HepG2 (cell line): ENCODE results near the gene COMMD8. TPM values are rescaled to one million over a fixed set of nuclear protein-coding genes. Genes with fewer than 3 reads are reported as not detected.

Source experiments
- ATAC-seq: fragments of 200-7000 bp; cut with Tn5 transposase; 3 replicates; pipeline ENCODE4 v1.9.1; 2020; ENCODE audit warnings: mild to moderate bottlenecking, moderate library complexity
- BruUV-seq: library from RNA; stranded (reverse); fragments of 400-500 nt; replicated peaks from 2 replicates; lab custom pipeline; 2021; lab: Mats Ljungman, UMichigan
- CTCF ChIA-PET: fragments of 300-600 bp; formaldehyde crosslinking; extraction: SDS; loops from one replicate; lab custom pipeline; 2021; ENCODE audit warnings: low total read pairs, inconsistent platforms, low intra/inter-chr PET ratio; lab: Yijun Ruan, JAX
- POLR2A ChIA-PET: fragments of 350-600 bp; sonication (Branson Sonifier 250); formaldehyde crosslinking; loops from one replicate; lab custom pipeline; 2020; ENCODE audit warnings: antibody characterized with exemption, inconsistent platforms; lab: Yijun Ruan, JAX
- DNase-seq: peaks from one replicate; pipeline ENCODE4 v3.0.0-alpha.2; 2015; ENCODE audit warnings: low spot score
- FAIRE-seq: peaks from 3 replicates; lab custom pipeline; 2011; peaks lifted over from hg19 to GRCh38; lab: Jason Lieb, UNC
- H2AFZ ChIP-seq: one replicate; pipeline ENCODE4 v1.6.1; 2011; ENCODE audit warnings: low read length, inconsistent platforms
- H3K27ac ChIP-seq: fragments of 300-600 bp; 3 replicates; pipeline ENCODE4 v1.8.0; 2011; ENCODE audit warnings: mixed run types, mild to moderate bottlenecking, mixed read lengths, low read length, inconsistent platforms; ENCODE audit not compliant: insufficient read depth; ENCODE audit errors: extremely low read length
- H3K27me3 ChIP-seq, 2 experiments: fragments of 200-600 bp in 1 of 2; 2 replicates in 1 of 2; 3 replicates in 1 of 2; pipeline versions ENCODE4 v1.6.0 to v1.8.0; 2011; ENCODE audit warnings: low read length in 2 of 2, mild to moderate bottlenecking in 2 of 2, moderate library complexity in 2 of 2, inconsistent platforms in 1 of 2; ENCODE audit not compliant: insufficient read depth in 2 of 2, control insufficient read depth in 1 of 2
- H3K36me3 ChIP-seq, 2 experiments: fragments of 200-600 bp in 1 of 2; replicated peaks in 1 of 2; 2 replicates in 1 of 2; 3 replicates in 1 of 2; pipeline versions ENCODE4 v1.5.1 to v1.8.0; 2011; ENCODE audit warnings: low read length in 2 of 2, inconsistent platforms in 1 of 2; ENCODE audit not compliant: insufficient read depth in 2 of 2, control insufficient read depth in 1 of 2
- H3K4me1 ChIP-seq: 2 replicates; pipeline ENCODE4 v1.5.1; 2012; ENCODE audit warnings: low read length, inconsistent platforms; ENCODE audit not compliant: insufficient read depth
- H3K4me2 ChIP-seq: 2 replicates; pipeline ENCODE4 v1.6.0; 2011; ENCODE audit warnings: low read depth, low read length, inconsistent platforms
- H3K4me3 ChIP-seq, 3 experiments: fragments of 200-600 bp in 1 of 3; sonication (generic), shearing (Covaris generic) in 1 of 3; replicated peaks in 1 of 3; 2 replicates each; pipeline ENCODE4 v1.5.1; 2011 to 2016; ENCODE audit warnings: low read length in 3 of 3, inconsistent platforms in 2 of 3, low read depth in 2 of 3, mild to moderate bottlenecking in 2 of 3, control low read depth in 1 of 3, mixed read lengths in 1 of 3; ENCODE audit not compliant: insufficient read depth in 1 of 3
- H3K79me2 ChIP-seq: one replicate; pipeline ENCODE4 v1.6.1; 2011; ENCODE audit warnings: low read length, inconsistent platforms; ENCODE audit not compliant: insufficient read depth
- H3K9ac ChIP-seq: 2 replicates; pipeline ENCODE4 v1.6.0; 2011; ENCODE audit warnings: mild to moderate bottlenecking, low read depth, low read length, inconsistent platforms; ENCODE audit not compliant: insufficient read depth
- H3K9me3 ChIP-seq: 2 replicates; pipeline ENCODE4 v1.5.1; 2012; ENCODE audit warnings: mild to moderate bottlenecking, low read length
- H4K20me1 ChIP-seq: 2 replicates; pipeline ENCODE4 v1.6.0; 2011; ENCODE audit warnings: inconsistent platforms, mild to moderate bottlenecking, low read length, moderate library complexity; ENCODE audit not compliant: insufficient read depth
- EP300 ChIP-seq, 3 experiments: sonication (generic) in 1 of 3; formaldehyde crosslinking in 1 of 3; IDR thresholded peaks; 2 replicates each; pipeline versions ENCODE4 v1.5.1 to v1.6.1; 2011 to 2020; ENCODE audit warnings: low read depth in 2 of 3, low read length in 2 of 3, borderline replicate concordance in 1 of 3, improper control_type of control experiment in 1 of 3, mild to moderate bottlenecking in 1 of 3, missing genetic modification reagents in 1 of 3, moderate library complexity in 1 of 3
- SOX13 ChIP-seq, 3 experiments: fragments of 450-650 bp in 1 of 3; sonication (generic) in 1 of 3; formaldehyde crosslinking in 1 of 3; IDR thresholded peaks in 2 of 3; conservative IDR thresholded peaks in 1 of 3; 2 replicates each; pipeline versions ENCODE4 v1.5.0 to v1.6.1; 2016 to 2020; ENCODE audit warnings: antibody characterized with exemption in 1 of 3, mild to moderate bottlenecking in 1 of 3, missing compliant biosample characterization in 1 of 3, missing genetic modification reagents in 1 of 3, moderate library complexity in 1 of 3
- TCF7 ChIP-seq: sonication (generic); IDR thresholded peaks from 2 replicates; pipeline ENCODE4 v1.6.1; 2016; ENCODE audit warnings: antibody characterized with exemption, low read depth
- ZFP36L1 ChIP-seq: sonication (generic); formaldehyde crosslinking; IDR thresholded peaks from 2 replicates; pipeline ENCODE4 v1.8.0; 2022; ENCODE audit warnings: mild to moderate bottlenecking, missing genetic modification reagents, moderate library complexity
- ZNF12 ChIP-seq: sonication (generic); formaldehyde crosslinking; IDR thresholded peaks from 2 replicates; pipeline ENCODE4 v1.5.0; 2020; ENCODE audit warnings: missing genetic modification reagents
- WGBS: methylation state at CpG from one replicate; pipeline ENCODE4 v1.1.6; 2017; ENCODE audit warnings: low lambda C conversion rate; 5-methylcytosine and 5-hydroxymethylcytosine counted together
- in situ Hi-C: cut with HindIII; loops from 2 replicates; pipeline ENCODE4 v1.10.0; 2017; ENCODE audit warnings: low pct_unique_long_range_greater_than_20kb; ENCODE audit not compliant: extremely low pct_ligation_motif_present
- intact Hi-C: fragments of 100-400 bp; cut with micrococcal nuclease; formaldehyde crosslinking; loops from one replicate; pipeline ENCODE4 v1.10.0; 2022; ENCODE audit not compliant: unreplicated experiment
- polyA plus RNA-seq, 8 experiments: library from polyadenylated mRNA; depleted of rRNA in 3 of 8; stranded (reverse) in 7 of 8; unstranded in 1 of 8; fragments of >200 nt; fragmentation: Illumina TruSeq in 4 of 8; extraction: Trizol in 4 of 8; gene quantifications; 2 replicates each; pipeline versions ENCODE4 v1.2.1 to v1.2.3, GENCODE V29; 2011 to 2016; ENCODE audit warnings: low read depth in 4 of 8, missing spikeins in 1 of 8, mixed read lengths in 1 of 8; ENCODE audit not compliant: insufficient read depth in 1 of 8
- total RNA-seq, 5 experiments: library from RNA; depleted of rRNA; stranded (reverse); fragments of >200 nt; fragmentation: Illumina TruSeq; extraction: Trizol; gene quantifications; 2 replicates each; pipeline ENCODE4 v1.2.3, GENCODE V29; 2016; ENCODE audit warnings: low read depth in 1 of 5
- TF ChIP-seq, protein P1 (sequence below): IDR thresholded peaks from 2 replicates; pipeline ENCODE4 v1.6.1; 2018; ENCODE audit warnings: missing genetic modification reagents, mild to moderate bottlenecking, missing compliant biosample characterization

Gene COMMD8
- total and polyA plus RNA-seq, 2 of the 13 experiments (the other 11 are each of a cell fraction or from before 2014, with no cell fraction given) = 7.1 to 20.3 TPM

DNA sequence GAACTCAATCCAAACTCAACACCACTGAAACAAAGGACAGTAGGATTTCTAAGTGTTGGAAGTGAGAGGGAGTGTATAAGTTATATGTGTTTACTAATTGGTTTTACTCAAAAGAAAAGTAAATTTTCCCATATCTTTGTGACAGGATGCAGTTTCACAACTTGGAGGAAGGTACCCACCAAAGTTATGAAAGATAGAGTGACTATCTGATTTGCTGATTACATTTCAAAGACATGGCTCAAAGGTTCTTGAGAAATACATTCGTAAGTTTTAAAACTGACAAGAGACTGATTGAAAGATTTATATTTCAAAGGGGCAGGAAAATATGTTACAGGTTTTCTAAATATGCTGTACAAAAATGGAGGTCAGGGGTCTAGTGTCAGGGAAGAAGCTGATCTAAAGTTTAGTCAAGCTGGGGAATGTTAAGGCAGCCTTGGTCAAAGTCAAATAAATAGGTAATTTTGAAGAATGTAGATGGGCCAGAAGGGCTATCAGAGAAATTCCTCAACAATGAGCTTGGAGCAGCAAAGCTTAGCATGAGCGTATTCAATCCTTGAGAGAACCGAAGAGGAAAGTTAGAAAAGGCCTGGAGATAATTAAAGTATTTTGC is 9.7 kb upstream of the COMMD8 start:
- in situ Hi-C loops = no loop called here

DNA sequence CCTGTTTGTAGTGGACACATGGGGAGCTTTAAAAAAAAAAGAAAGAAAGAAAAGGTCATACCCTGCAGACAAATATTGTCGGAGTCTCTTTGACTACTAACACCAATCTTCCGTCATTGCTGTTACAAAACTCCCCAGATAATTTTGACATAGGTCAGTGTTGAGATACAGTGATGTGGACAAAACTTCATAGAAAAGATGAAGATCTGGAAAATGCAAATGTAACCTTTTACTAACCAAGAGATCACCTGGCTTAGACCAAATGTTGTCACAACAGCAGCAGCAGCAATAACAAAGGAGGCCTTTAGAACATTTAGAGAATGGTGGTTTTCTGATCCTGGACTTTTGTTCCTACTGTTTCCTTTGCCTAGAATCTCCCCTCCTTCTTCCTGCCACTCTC is 8.1 kb upstream of the COMMD8 start:
- TF ChIP-seq ZNF12 (CRISPR knock-in tag) (peak; percentile 82), SOX13 (IDR thresholded peaks at IDR 0.05) (no peak), SOX13 (CRISPR knock-in tag; conservative IDR thresholded peaks at IDR 0.05 in 1 of 2, IDR thresholded peaks at IDR 0.05 in 1 of 2) (0 out of 4 replicates have a peak, but pooled peaks of 1 of the 2 experiments have one; percentile 8)
- TF ChIP-seq, protein P1, sequence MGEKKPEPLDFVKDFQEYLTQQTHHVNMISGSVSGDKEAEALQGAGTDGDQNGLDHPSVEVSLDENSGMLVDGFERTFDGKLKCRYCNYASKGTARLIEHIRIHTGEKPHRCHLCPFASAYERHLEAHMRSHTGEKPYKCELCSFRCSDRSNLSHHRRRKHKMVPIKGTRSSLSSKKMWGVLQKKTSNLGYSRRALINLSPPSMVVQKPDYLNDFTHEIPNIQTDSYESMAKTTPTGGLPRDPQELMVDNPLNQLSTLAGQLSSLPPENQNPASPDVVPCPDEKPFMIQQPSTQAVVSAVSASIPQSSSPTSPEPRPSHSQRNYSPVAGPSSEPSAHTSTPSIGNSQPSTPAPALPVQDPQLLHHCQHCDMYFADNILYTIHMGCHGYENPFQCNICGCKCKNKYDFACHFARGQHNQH = no peak
- in situ Hi-C loops = no loop called here
- DNase-seq = peak; percentile 13

More for the DNA sequence above, 9.7 kb upstream of the COMMD8 start:
- 34% methylated on average over 3 of the region's 3 CpGs for WGBS
- Histone ChIP-seq H3K9ac (no peak overlapping the region), H2AFZ (no peak overlapping the region), H3K9me3 (no peaks in the 10 kb centered on the region), H4K20me1 (no peaks in the 10 kb centered on the region), H3K4me1 (peaks cover 26% of the 10 kb centered on the region), H3K4me2 (no peak overlapping the region), H3K36me3 (no peaks in the 10 kb centered on the region), H3K27me3 (no peaks in the 10 kb centered on the region), H3K27ac (no peak overlapping the region), H3K4me3 (no peak overlapping the region), H3K79me2 (no peaks in the 10 kb centered on the region)
- BruUV-seq = no TSS peak
- ChIA-PET CTCF (no interaction called here), POLR2A (no interaction called here)
- TF ChIP-seq TCF7 = peak; percentile 33; the same call in 1 of the 2 replicates
- TF ChIP-seq ZFP36L1 (CRISPR knock-in tag) = no peak
- peak in 1 of 2 experiments; percentile 42; a peak in 1 of 4 replicates for TF ChIP-seq EP300 (IDR thresholded peaks at IDR 0.05; ENCODE audit: low read depth in 2 of 2, low read length in 2 of 2)
- no peak for TF ChIP-seq EP300 (CRISPR knock-in tag; IDR thresholded peaks at IDR 0.05; ENCODE audit: borderline replicate concordance)
- FAIRE-seq = no peak
- no peak for ATAC-seq
- intact Hi-C loops = no loop called here
- no peak for DNase-seq

More for the DNA sequence above, 8.1 kb upstream of the COMMD8 start:
- ATAC-seq (peak; percentile 61), FAIRE-seq (no peak)
- no TSS peak for BruUV-seq
- no peaks in the 10 kb centered on the region for H3K9me3 ChIP-seq
- H3K79me2 ChIP-seq = no peaks in the 10 kb centered on the region
- peaks cover 26% of the 10 kb centered on the region for H3K4me1 ChIP-seq
- no peak overlapping the region for H3K4me3 ChIP-seq
- H3K27ac ChIP-seq = no peak overlapping the region
- no peak overlapping the region for H3K9ac ChIP-seq
- intact Hi-C loops = no loop called here
- H2AFZ ChIP-seq = no peak overlapping the region
- no peaks in the 10 kb centered on the region for H4K20me1 ChIP-seq
- CTCF ChIA-PET = no interaction called here
- H3K4me2 ChIP-seq = peak overlapping the region; percentile 25; the same call in 1 of the 2 replicates
- WGBS = 1% methylated on average over 2 of the region's 2 CpGs
- no peaks in the 10 kb centered on the region for H3K27me3 ChIP-seq
- POLR2A ChIA-PET = no interaction called here
- no peaks in the 10 kb centered on the region for H3K36me3 ChIP-seq
